Measurements from ENCODE around the gene WDFY4.

Gene WDFY4

GRCh38 chr10:48937796-48938195, 253.1 kb downstream of the WDFY4 start:
- WGBS (ENCODE audit: extremely low coverage, insufficient coverage, insufficient read length): no CpG with 5 or more reads among the region's 3 CpGs
- no peak overlapping the region for H3K23ac ChIP-seq (ENCODE audit: low read length)
- H2BK12ac ChIP-seq (ENCODE audit: low read length): no peak overlapping the region
- no peak overlapping the region for H3K4ac ChIP-seq (ENCODE audit: low read depth, low read length)
- no peak overlapping the region for H3K9ac ChIP-seq (ENCODE audit: low read length)
- no peak overlapping the region for H3K18ac ChIP-seq (ENCODE audit: low read length)
- H3K27ac ChIP-seq (ENCODE audit: low read depth, low read length): no peak overlapping the region
- H3K4me1 ChIP-seq (ENCODE audit: control insufficient read depth in 1 of 2, insufficient read depth in 2 of 2, low read length in 2 of 2): no peaks in the 10 kb centered on the region
- no peak overlapping the region for H3K14ac ChIP-seq (ENCODE audit: low read length)
- no peak overlapping the region for H4K12ac ChIP-seq (ENCODE audit: low read depth, low read length)
- peaks cover 3% of the 10 kb centered on the region for H3K9me3 ChIP-seq (ENCODE audit: insufficient read depth, low read depth, low read length)
- H3K4me3 ChIP-seq (ENCODE audit: low read depth, low read length): no peak overlapping the region
- no peaks in the 10 kb centered on the region for H3K79me1 ChIP-seq (ENCODE audit: low read length)
- H2AFZ ChIP-seq (ENCODE audit: insufficient read depth, low read length, poor library complexity): no peak overlapping the region
- H3K27me3 ChIP-seq (ENCODE audit: insufficient read depth, low read length): no peaks in the 10 kb centered on the region
- H4K91ac ChIP-seq (ENCODE audit: low read depth, low read length): no peak overlapping the region
- H2BK120ac ChIP-seq (ENCODE audit: insufficient read depth, low read length, poor library complexity): no peak overlapping the region
- no peak overlapping the region for H4K8ac ChIP-seq (ENCODE audit: low read depth, low read length)
- H2BK5ac ChIP-seq (ENCODE audit: low read depth, low read length, poor library complexity): no peak overlapping the region
- no peak for DNase-seq
- no peak overlapping the region for H3K4me2 ChIP-seq (ENCODE audit: low read length)
- H3K36me3 ChIP-seq (ENCODE audit: control insufficient read depth in 1 of 2, insufficient read depth in 2 of 2, low read length in 2 of 2): no peaks in the 10 kb centered on the region
- no peak overlapping the region for H2AK5ac ChIP-seq (ENCODE audit: low read length)
- no peaks in the 10 kb centered on the region for H3K79me2 ChIP-seq (ENCODE audit: control insufficient read depth, insufficient read depth, low read length, poor library complexity)

DNA sequence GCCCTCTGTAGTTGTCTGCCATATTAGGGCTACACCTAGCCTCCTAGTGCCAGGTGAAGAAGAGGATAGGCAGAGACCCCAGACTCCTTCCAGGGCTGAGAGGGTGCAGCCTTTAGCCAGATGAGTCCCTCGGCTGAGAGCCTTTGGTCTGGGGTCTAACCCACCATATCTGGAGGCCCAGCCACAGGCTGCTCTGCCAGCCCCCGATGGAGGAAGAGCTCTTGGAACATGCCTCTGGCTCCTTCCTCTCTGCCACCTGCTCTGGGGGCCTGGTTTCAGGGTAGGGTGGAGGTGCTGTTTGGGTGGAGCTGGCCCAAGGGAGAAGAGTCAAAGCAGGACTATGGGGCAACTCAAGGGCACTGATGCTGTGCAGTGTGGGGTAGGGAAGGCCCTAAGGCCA, 253.6 kb downstream of the WDFY4 start:
- Histone ChIP-seq H4K12ac (ENCODE audit: low read depth, low read length) (no peak overlapping the region), H3K79me2 (ENCODE audit: control insufficient read depth, insufficient read depth, low read length, poor library complexity) (no peaks in the 10 kb centered on the region), H3K79me1 (ENCODE audit: low read length) (no peaks in the 10 kb centered on the region), H3K27me3 (ENCODE audit: insufficient read depth, low read length) (no peaks in the 10 kb centered on the region), H2AFZ (ENCODE audit: insufficient read depth, low read length, poor library complexity) (no peak overlapping the region), H2BK12ac (ENCODE audit: low read length) (no peak overlapping the region), H4K8ac (ENCODE audit: low read depth, low read length) (no peak overlapping the region), H3K9me3 (ENCODE audit: insufficient read depth, low read depth, low read length) (peaks cover 1% of the 10 kb centered on the region), H2AK5ac (ENCODE audit: low read length) (no peak overlapping the region), H3K14ac (ENCODE audit: low read length) (no peak overlapping the region), H3K4me1 (ENCODE audit: control insufficient read depth in 1 of 2, insufficient read depth in 2 of 2, low read length in 2 of 2) (no peaks in the 10 kb centered on the region), H3K9ac (ENCODE audit: low read length) (no peak overlapping the region), H3K4me3 (ENCODE audit: low read depth, low read length) (no peak overlapping the region), H3K18ac (ENCODE audit: low read length) (no peak overlapping the region), H3K4ac (ENCODE audit: low read depth, low read length) (no peak overlapping the region), H3K36me3 (ENCODE audit: control insufficient read depth in 1 of 2, insufficient read depth in 2 of 2, low read length in 2 of 2) (no peaks in the 10 kb centered on the region), H4K91ac (ENCODE audit: low read depth, low read length) (no peak overlapping the region), H3K23ac (ENCODE audit: low read length) (no peak overlapping the region), H3K27ac (ENCODE audit: low read depth, low read length) (no peak overlapping the region), H3K4me2 (ENCODE audit: low read length) (no peak overlapping the region), H2BK5ac (ENCODE audit: low read depth, low read length, poor library complexity) (no peak overlapping the region), H2BK120ac (ENCODE audit: insufficient read depth, low read length, poor library complexity) (no peak overlapping the region)
- WGBS (ENCODE audit: extremely low coverage, insufficient coverage, insufficient read length): no CpG with 5 or more reads among the region's 2 CpGs
- DNase-seq: no peak

DNA sequence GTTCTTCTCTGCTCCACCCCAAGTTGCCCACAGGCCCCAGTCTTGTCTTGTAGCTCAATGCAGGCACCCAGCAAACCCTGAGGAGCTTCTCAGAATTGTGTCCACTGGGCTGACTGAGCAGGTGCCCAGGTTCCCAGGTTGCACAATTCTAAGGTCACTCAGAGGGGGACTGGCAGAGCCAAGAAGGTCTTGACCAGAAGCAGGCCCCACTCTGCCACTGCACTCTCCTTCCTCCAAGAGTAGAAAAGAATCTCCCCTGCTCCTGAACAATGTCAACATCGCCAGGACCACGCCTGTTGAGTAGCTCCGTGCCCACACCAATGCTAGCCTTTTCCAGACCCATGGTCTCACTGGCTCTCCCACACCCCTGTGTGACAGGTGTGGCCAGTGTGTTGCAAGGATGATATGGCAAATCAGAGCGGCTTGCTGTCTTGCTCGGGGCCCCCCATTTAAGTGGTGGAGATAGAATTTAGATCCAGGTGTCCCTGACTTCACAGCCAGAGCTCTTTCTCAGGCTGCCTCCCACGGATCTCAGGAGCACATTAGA, 254.4 kb downstream of the WDFY4 start:
- Histone ChIP-seq H3K79me2 (ENCODE audit: control insufficient read depth, insufficient read depth, low read length, poor library complexity) (no peaks in the 10 kb centered on the region), H2BK120ac (ENCODE audit: insufficient read depth, low read length, poor library complexity) (no peak overlapping the region), H3K27me3 (ENCODE audit: insufficient read depth, low read length) (no peaks in the 10 kb centered on the region), H3K18ac (ENCODE audit: low read length) (no peak overlapping the region), H3K79me1 (ENCODE audit: low read length) (no peaks in the 10 kb centered on the region), H4K91ac (ENCODE audit: low read depth, low read length) (no peak overlapping the region), H3K9ac (ENCODE audit: low read length) (no peak overlapping the region), H3K9me3 (ENCODE audit: insufficient read depth, low read depth, low read length) (no peaks in the 10 kb centered on the region), H3K4me2 (ENCODE audit: low read length) (no peak overlapping the region), H3K14ac (ENCODE audit: low read length) (no peak overlapping the region), H2AK5ac (ENCODE audit: low read length) (no peak overlapping the region), H3K4me3 (ENCODE audit: low read depth, low read length) (no peak overlapping the region), H4K12ac (ENCODE audit: low read depth, low read length) (no peak overlapping the region), H3K36me3 (ENCODE audit: control insufficient read depth in 1 of 2, insufficient read depth in 2 of 2, low read length in 2 of 2) (no peaks in the 10 kb centered on the region), H3K4me1 (ENCODE audit: control insufficient read depth in 1 of 2, insufficient read depth in 2 of 2, low read length in 2 of 2) (no peaks in the 10 kb centered on the region), H2BK5ac (ENCODE audit: low read depth, low read length, poor library complexity) (no peak overlapping the region), H3K27ac (ENCODE audit: low read depth, low read length) (no peak overlapping the region), H2AFZ (ENCODE audit: insufficient read depth, low read length, poor library complexity) (no peak overlapping the region), H2BK12ac (ENCODE audit: low read length) (no peak overlapping the region), H3K23ac (ENCODE audit: low read length) (no peak overlapping the region), H4K8ac (ENCODE audit: low read depth, low read length) (no peak overlapping the region), H3K4ac (ENCODE audit: low read depth, low read length) (no peak overlapping the region)
- no CpG with 5 or more reads among the region's 6 CpGs for WGBS (ENCODE audit: extremely low coverage, insufficient coverage, insufficient read length)
- DNase-seq: no peak

- Histone ChIP-seq H4K91ac (ENCODE audit: low read depth, low read length) (no peak within 1 kb of the TSS), H3K4me2 (ENCODE audit: low read length) (no peak within 1 kb of the TSS), H3K4ac (ENCODE audit: low read depth, low read length) (no peak within 1 kb of the TSS), H4K8ac (ENCODE audit: low read depth, low read length) (no peak within 1 kb of the TSS), H2BK120ac (ENCODE audit: insufficient read depth, low read length, poor library complexity) (no peak within 1 kb of the TSS), H3K79me2 (ENCODE audit: control insufficient read depth, insufficient read depth, low read length, poor library complexity) (no peaks in the 10 kb centered on the region), H3K23ac (ENCODE audit: low read length) (no peak within 1 kb of the TSS), H4K12ac (ENCODE audit: low read depth, low read length) (no peak within 1 kb of the TSS), H3K9me3 (ENCODE audit: insufficient read depth, low read depth, low read length) (no peaks in the 10 kb centered on the region), H3K27ac (ENCODE audit: low read depth, low read length) (no peak within 1 kb of the TSS), H2BK5ac (ENCODE audit: low read depth, low read length, poor library complexity) (no peak within 1 kb of the TSS), H2AK5ac (ENCODE audit: low read length) (no peak within 1 kb of the TSS), H3K18ac (ENCODE audit: low read length) (no peak within 1 kb of the TSS), H3K36me3 (ENCODE audit: control insufficient read depth in 1 of 2, insufficient read depth in 2 of 2, low read length in 2 of 2) (no peaks in the 10 kb centered on the region), H3K4me3 (ENCODE audit: low read depth, low read length) (no peak within 1 kb of the TSS), H3K79me1 (ENCODE audit: low read length) (no peaks in the 10 kb centered on the region), H2AFZ (ENCODE audit: insufficient read depth, low read length, poor library complexity) (no peak within 1 kb of the TSS), H3K4me1 (ENCODE audit: control insufficient read depth in 1 of 2, insufficient read depth in 2 of 2, low read length in 2 of 2) (no peaks in the 10 kb centered on the region), H3K9ac (ENCODE audit: low read length) (no peak within 1 kb of the TSS), H2BK12ac (ENCODE audit: low read length) (no peak within 1 kb of the TSS), H3K14ac (ENCODE audit: low read length) (no peak within 1 kb of the TSS), H3K27me3 (ENCODE audit: insufficient read depth, low read length) (no peaks in the 10 kb centered on the region)
- no peak for DNase-seq
- WGBS (ENCODE audit: extremely low coverage, insufficient coverage, insufficient read length): no CpG with 5 or more reads among the region's 2 CpGs
These were observed 255.2 kb downstream of the WDFY4 start, which contains the start of gene LRRC18 for GRCh38 chr10:48939790-48940325. Gene LRRC18, minus strand, starts transcription at chr10:48939840. Its CDS starts 25,685 bp downstream, at chr10:48914155.
